UCSD-AML1 (cell line): ENCODE results near the gene TMTC2.
A peak's percentile ranks its signal among the peaks of the same experiment; 100 is the strongest.
"Not testable (repeated sequence)": the region's sequence is repeated elsewhere in the genome, so short reads cannot be mapped to it uniquely, and the experiment has no call there.

Experiments
- DNase-seq: peaks from one replicate; lab custom pipeline; 2025; ENCODE audit not compliant: unreplicated experiment; lab: John Stamatoyannopoulos, UW

Gene TMTC2

GRCh38 chr12:82787016-82787415, 100.3 kb downstream of the TMTC2 start:
- DNase-seq, result no peak

GRCh38 chr12:82788594-82788993, 101.9 kb downstream of the TMTC2 start:
- no peak for DNase-seq

GRCh38 chr12:82789674-82790073, 103.0 kb downstream of the TMTC2 start:
- DNase-seq, result no peak

- no peak for DNase-seq
Measured at GRCh38 chr12:82793751-82794281, 107.1 kb downstream of the TMTC2 start.

- DNase-seq, result no peak
Measured at GRCh38 chr12:82797480-82797879, 110.8 kb downstream of the TMTC2 start.

- DNase-seq, result no peak
Measured at GRCh38 chr12:82800185-82800584, 113.5 kb downstream of the TMTC2 start.

- DNase-seq, result no peak
Measured at GRCh38 chr12:82801951-82802610, 115.4 kb downstream of the TMTC2 start.

- peak; percentile 7 for DNase-seq
Measured at GRCh38 chr12:82803201-82803600, 116.5 kb downstream of the TMTC2 start.

GRCh38 chr12:82804601-82805000, 117.9 kb downstream of the TMTC2 start:
- DNase-seq, result no peak

GRCh38 chr12:82805004-82805403, 118.3 kb downstream of the TMTC2 start:
- not testable (repeated sequence) for DNase-seq

- DNase-seq, result no peak
Measured at GRCh38 chr12:82805812-82806497, 119.2 kb downstream of the TMTC2 start.

- DNase-seq, result no peak
Measured at GRCh38 chr12:82807132-82807737, 120.5 kb downstream of the TMTC2 start.

GRCh38 chr12:82810568-82810967, 123.9 kb downstream of the TMTC2 start:
- no peak for DNase-seq

GRCh38 chr12:82817368-82817767, 130.7 kb downstream of the TMTC2 start:
- no peak for DNase-seq

- DNase-seq, result no peak
Measured at GRCh38 chr12:82818271-82819035, 131.7 kb downstream of the TMTC2 start.

- no peak for DNase-seq
Measured at GRCh38 chr12:82826505-82826904, 139.8 kb downstream of the TMTC2 start.

GRCh38 chr12:82832096-82832495, 145.4 kb downstream of the TMTC2 start:
- no peak for DNase-seq

GRCh38 chr12:82832981-82833380, 146.3 kb downstream of the TMTC2 start:
- DNase-seq, result no peak

- no peak for DNase-seq
Measured at GRCh38 chr12:82833481-82833880, 146.8 kb downstream of the TMTC2 start.

- no peak for DNase-seq
Measured at GRCh38 chr12:82835217-82835616, 148.5 kb downstream of the TMTC2 start.

GRCh38 chr12:82838131-82838551, 151.4 kb downstream of the TMTC2 start:
- DNase-seq, result no peak
